Thymus (tissue), 11 donors: ENCODE data around the gene RAPGEF2. TPM values are rescaled to one million over a fixed set of nuclear protein-coding genes. Genes with fewer than 3 reads are reported as not detected.

Experiments used
- DNase-seq, 9 donors: peaks; one replicate each; pipeline ENCODE4 v3.0.0-alpha.2; 2013; ENCODE audit warnings: low spot score in 9 of 9, low read depth in 6 of 9, missing footprints in 1 of 9
- H3K27ac ChIP-seq, 2 donors: one replicate each; pipeline ENCODE4 v1.5.1; 2013; ENCODE audit warnings: control low read depth in 1 of 2, low read depth in 1 of 2, low read length in 1 of 2, mild to moderate bottlenecking in 1 of 2, moderate library complexity in 1 of 2
- H3K27me3 ChIP-seq, 2 donors: one replicate each; pipeline ENCODE4 v1.5.1; 2013; ENCODE audit warnings: low read length in 1 of 2; ENCODE audit not compliant: control insufficient read depth in 2 of 2, insufficient read depth in 1 of 2
- H3K36me3 ChIP-seq, 2 donors: one replicate each; pipeline ENCODE4 v1.5.1; 2013; ENCODE audit warnings: low read length in 1 of 2, mild to moderate bottlenecking in 1 of 2, moderate library complexity in 1 of 2; ENCODE audit not compliant: control insufficient read depth in 2 of 2, insufficient read depth in 2 of 2
- H3K4me1 ChIP-seq, 2 donors: one replicate each; pipeline ENCODE4 v1.5.1; 2013; ENCODE audit warnings: low read length in 2 of 2; ENCODE audit not compliant: control insufficient read depth in 2 of 2, insufficient read depth in 2 of 2
- H3K4me3 ChIP-seq, 2 donors: one replicate each; pipeline ENCODE4 v1.5.1; 2013; ENCODE audit warnings: low read length in 2 of 2, control low read depth in 1 of 2, mild to moderate bottlenecking in 1 of 2
- H3K9me3 ChIP-seq, 2 donors: one replicate each; pipeline ENCODE4 v1.5.1; 2013; ENCODE audit warnings: low read length in 1 of 2, mild to moderate bottlenecking in 1 of 2; ENCODE audit not compliant: control insufficient read depth in 2 of 2, insufficient read depth in 1 of 2
- WGBS: extraction: QIAGEN DNeasy Blood & Tissue Kit; methylation state at CpG from one replicate; pipeline ENCODE4 v1.1.7; 2013; 5-methylcytosine and 5-hydroxymethylcytosine counted together
- polyA plus RNA-seq: library from polyadenylated mRNA; stranded (reverse); fragments of 200-250 nt; gene quantifications from one replicate; pipeline ENCODE4 v1.2.3, GENCODE V29; 2013
- total RNA-seq: library from RNA; stranded (reverse); fragments of 120-200 nt; gene quantifications from one replicate; pipeline ENCODE4 v1.2.4, GENCODE V29; 2013
- donor health status: healthy.

RAPGEF2 gene
- total and polyA plus RNA-seq, 2 donors, result 7.9 to 23.6 TPM

DNA sequence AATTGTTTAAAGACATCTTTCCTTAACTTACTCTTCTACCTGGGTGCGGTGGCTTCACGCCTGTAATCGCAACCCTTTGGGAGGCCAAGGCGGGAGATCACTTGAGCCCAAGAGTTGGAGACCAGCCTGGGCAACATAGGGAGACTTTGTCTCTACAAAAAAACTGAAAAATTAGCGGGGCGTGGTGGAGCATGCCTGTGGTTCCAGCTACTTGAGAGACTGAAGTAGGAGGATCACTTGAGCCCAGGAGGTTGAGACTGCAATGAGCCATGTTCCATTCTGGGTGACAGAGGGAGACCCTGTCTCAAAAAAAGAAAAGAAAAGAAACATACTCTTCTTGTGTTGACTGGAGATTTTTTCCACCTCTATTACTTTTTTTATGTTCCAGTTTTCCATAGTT, 181.9 kb downstream of the RAPGEF2 start:
- Histone ChIP-seq H3K4me1 (no peaks in the 10 kb centered on the region), H3K27me3 (no peaks in the 10 kb centered on the region), H3K36me3 (no peaks in the 10 kb centered on the region), H3K4me3 (no peak overlapping the region), H3K9me3 (no peaks in the 10 kb centered on the region), H3K27ac (no peak overlapping the region)
- 93% methylated on average over 6 of the region's 6 CpGs for WGBS
- DNase-seq, result no peak

DNA sequence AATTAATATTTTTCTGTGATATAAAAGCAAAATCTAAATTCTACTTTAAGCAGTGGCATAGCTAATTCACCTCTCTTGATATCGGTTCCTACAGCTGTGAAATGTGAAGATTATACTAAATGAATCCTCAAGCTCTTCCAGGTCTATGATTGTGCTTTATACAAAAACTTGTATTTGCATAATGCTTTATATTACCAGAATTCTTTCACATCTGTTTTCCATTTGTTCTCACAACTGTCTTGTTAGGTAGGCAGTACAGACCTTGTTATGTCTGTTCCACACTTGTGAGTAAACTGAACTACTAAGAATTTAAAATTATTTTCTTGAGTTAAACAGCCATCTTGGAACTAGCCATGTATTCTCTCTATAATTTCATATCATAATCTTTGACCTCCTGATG, 184.9 kb downstream of the RAPGEF2 start:
- no peak for DNase-seq
- no peaks in the 10 kb centered on the region for H3K9me3 ChIP-seq
- no peak overlapping the region for H3K4me3 ChIP-seq
- H3K36me3 ChIP-seq, result no peaks in the 10 kb centered on the region
- H3K27ac ChIP-seq, result no peak overlapping the region
- no peaks in the 10 kb centered on the region for H3K27me3 ChIP-seq
- 99% methylated on average over 1 of the region's 1 CpG for WGBS
- H3K4me1 ChIP-seq, result no peaks in the 10 kb centered on the region

DNA sequence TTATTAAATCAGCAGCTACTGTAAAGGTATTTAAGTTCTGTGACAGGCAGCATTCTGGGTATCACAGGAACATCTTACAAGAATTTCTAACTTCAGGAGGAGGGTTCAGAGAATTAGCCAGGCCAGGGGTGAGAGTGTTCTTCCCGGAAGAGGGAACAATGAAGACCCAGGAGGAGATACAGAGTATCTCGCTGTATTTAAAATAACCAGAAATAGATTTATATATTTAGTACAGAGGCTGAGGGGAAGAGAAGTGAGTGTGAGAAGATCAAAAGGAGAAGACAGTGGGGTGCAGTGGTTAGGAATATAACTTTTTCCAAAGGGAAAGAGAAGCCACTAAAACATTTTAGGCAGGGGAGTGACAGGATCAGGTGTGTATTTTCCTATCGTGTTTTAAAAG, 186.8 kb downstream of the RAPGEF2 start:
- DNase-seq, result no peak
- WGBS, result 98% methylated on average over 3 of the region's 3 CpGs
- Histone ChIP-seq H3K27me3 (no peaks in the 10 kb centered on the region), H3K4me3 (no peak overlapping the region), H3K36me3 (no peaks in the 10 kb centered on the region), H3K27ac (no peak overlapping the region), H3K9me3 (no peaks in the 10 kb centered on the region), H3K4me1 (no peaks in the 10 kb centered on the region)

- Histone ChIP-seq H3K27ac (no peak overlapping the region), H3K27me3 (no peaks in the 10 kb centered on the region), H3K36me3 (no peaks in the 10 kb centered on the region), H3K4me1 (no peaks in the 10 kb centered on the region), H3K9me3 (no peaks in the 10 kb centered on the region), H3K4me3 (no peak overlapping the region)
- no peak for DNase-seq
- 98% methylated on average over 2 of the region's 2 CpGs for WGBS
These were observed 187.6 kb downstream of the RAPGEF2 start for GRCh38 chr4:159290321-159291030.

DNA sequence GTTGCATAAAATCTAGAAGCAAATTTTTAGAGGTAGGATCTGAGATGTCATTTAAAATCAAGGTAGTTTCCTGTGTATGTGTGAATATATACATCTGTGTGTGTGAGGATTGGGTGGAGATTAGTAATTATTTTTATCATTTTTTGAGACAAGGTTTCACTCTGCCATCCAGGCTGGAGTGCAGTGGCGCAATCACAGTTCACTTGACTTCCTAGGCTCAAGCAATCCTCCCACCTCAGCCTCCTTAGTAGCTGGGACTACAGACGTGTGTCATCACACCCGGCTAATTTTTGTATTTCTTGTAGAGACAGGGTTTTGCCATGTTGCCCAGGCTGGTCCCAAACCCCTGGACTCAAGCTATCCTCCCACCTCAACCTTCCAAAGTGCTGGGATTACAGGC, 188.3 kb downstream of the RAPGEF2 start:
- Histone ChIP-seq H3K4me1 (no peaks in the 10 kb centered on the region), H3K27ac (no peak overlapping the region), H3K27me3 (no peaks in the 10 kb centered on the region), H3K9me3 (no peaks in the 10 kb centered on the region), H3K4me3 (no peak overlapping the region), H3K36me3 (no peaks in the 10 kb centered on the region)
- WGBS, result 99% methylated on average over 3 of the region's 3 CpGs
- no peak for DNase-seq

DNA sequence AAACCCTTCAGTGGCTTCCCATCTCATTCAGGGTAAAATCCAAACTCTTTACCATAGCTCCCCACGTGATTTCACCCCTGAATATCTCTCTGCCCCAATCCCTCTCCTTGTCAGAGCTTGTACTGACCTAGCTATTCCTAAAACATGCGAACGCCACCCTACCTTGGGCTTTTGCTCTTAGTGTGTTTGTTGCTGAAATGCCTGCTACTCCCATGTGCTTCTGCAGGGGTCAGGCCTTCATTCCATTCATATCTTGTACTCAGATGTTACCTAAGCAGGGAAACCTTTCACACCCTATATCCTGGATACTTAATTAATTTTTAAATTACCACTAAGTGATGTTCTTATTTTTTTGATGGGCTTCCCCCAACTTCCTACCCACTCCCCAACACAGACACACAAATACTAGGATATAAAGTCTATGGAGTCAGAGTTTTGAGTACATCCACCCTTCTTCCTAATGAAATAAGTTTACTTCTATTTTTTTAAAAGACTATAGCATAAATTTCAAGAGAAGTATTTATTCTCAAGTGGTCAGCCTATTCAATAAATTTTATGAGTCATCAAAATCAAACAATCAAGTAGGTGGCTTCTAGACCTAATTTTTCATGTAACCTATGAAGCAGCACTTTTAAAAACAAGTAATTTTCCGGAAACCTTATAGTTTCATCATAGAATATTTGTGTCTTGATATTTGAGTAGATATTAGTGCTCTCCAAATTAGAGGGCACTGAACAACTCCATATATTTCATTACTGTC, 189.4 kb downstream of the RAPGEF2 start:
- H3K4me1 ChIP-seq, result no peaks in the 10 kb centered on the region
- H3K9me3 ChIP-seq, result no peaks in the 10 kb centered on the region
- WGBS, result 94% methylated on average over 4 of the region's 4 CpGs
- no peaks in the 10 kb centered on the region for H3K27me3 ChIP-seq
- DNase-seq, result no peak
- H3K36me3 ChIP-seq, result no peaks in the 10 kb centered on the region
- no peak overlapping the region for H3K4me3 ChIP-seq
- H3K27ac ChIP-seq, result no peak overlapping the region

GRCh38 chr4:159293811-159294515, 191.1 kb downstream of the RAPGEF2 start:
- DNase-seq, result no peak
- Histone ChIP-seq H3K4me3 (no peak overlapping the region), H3K36me3 (no peaks in the 10 kb centered on the region), H3K4me1 (no peaks in the 10 kb centered on the region), H3K9me3 (no peaks in the 10 kb centered on the region), H3K27ac (no peak overlapping the region), H3K27me3 (no peaks in the 10 kb centered on the region)
- whole genome bisulfite sequencing, result 98% methylated on average over 9 of the region's 9 CpGs

DNA sequence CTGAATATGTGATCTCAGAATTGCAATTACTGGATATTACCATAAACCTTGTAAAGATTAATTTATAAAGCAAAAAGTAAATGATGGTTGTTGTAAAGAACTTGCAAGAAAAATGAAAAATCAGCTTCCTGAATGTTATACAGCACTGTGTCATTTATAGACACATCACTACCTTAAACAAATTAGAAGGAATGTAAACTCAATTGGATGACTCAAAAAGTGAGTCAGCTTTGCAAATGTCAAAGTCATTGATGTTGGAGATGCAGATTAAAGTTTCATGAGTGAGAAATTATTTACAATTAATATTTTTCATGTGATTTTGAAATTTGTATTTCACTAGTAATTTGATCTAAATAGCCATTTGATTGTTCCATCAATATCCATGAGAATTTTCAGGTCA, 193.2 kb downstream of the RAPGEF2 start:
- no peak overlapping the region for H3K4me3 ChIP-seq
- no peaks in the 10 kb centered on the region for H3K9me3 ChIP-seq
- no peaks in the 10 kb centered on the region for H3K27me3 ChIP-seq
- no peak overlapping the region for H3K27ac ChIP-seq
- H3K36me3 ChIP-seq, result no peaks in the 10 kb centered on the region
- no peak for DNase-seq
- H3K4me1 ChIP-seq, result no peaks in the 10 kb centered on the region

GRCh38 chr4:159297091-159297490, 194.2 kb downstream of the RAPGEF2 start:
- Histone ChIP-seq H3K36me3 (no peaks in the 10 kb centered on the region), H3K4me1 (no peaks in the 10 kb centered on the region), H3K27me3 (no peaks in the 10 kb centered on the region), H3K27ac (no peak overlapping the region), H3K4me3 (no peak overlapping the region), H3K9me3 (no peaks in the 10 kb centered on the region)
- WGBS, result 69% methylated on average over 4 of the region's 4 CpGs
- no peak for DNase-seq
